Stomach (tissue), 19 donors: ENCODE data around the gene TRIM49C. TPM values are rescaled to one million over a fixed set of nuclear protein-coding genes. Genes with fewer than 3 reads are reported as not detected.
"Not testable (repeated sequence)": the region's sequence is repeated elsewhere in the genome, so short reads cannot be mapped to it uniquely, and the experiment has no call there.

Experiments
- DNase-seq, 2 donors: peaks; one replicate each; pipeline versions ENCODE4 v3.0.0 to v3.0.0-alpha.2; 2013 to 2019
- H3K27ac ChIP-seq, 5 donors: fragments of 200-600 bp in 4 of 5; sonication (generic) in 4 of 5; one replicate each; pipeline ENCODE4 v1.5.1; 2013 to 2019; ENCODE audit warnings: mild to moderate bottlenecking in 1 of 5, moderate library complexity in 1 of 5
- H3K27me3 ChIP-seq, 3 donors: fragments of 200-600 bp; sonication (generic); one replicate each; pipeline ENCODE4 v1.5.1; 2017 to 2019; ENCODE audit warnings: mixed run types in 1 of 3
- H3K36me3 ChIP-seq, 4 donors: fragments of 200-600 bp; sonication (generic); 1 replicate in 3 of 4; 2 replicates in 1 of 4; pipeline ENCODE4 v1.5.1; 2016 to 2019
- H3K4me1 ChIP-seq, 4 donors: fragments of 200-600 bp; sonication (generic); one replicate each; pipeline ENCODE4 v1.5.1; 2016 to 2019
- H3K4me3 ChIP-seq, 4 donors: fragments of 200-600 bp; sonication (generic) in 3 of 4; one replicate each; pipeline ENCODE4 v1.5.1; 2016 to 2019; ENCODE audit warnings: mild to moderate bottlenecking in 1 of 4
- H3K9me3 ChIP-seq, 4 donors: fragments of 200-600 bp; sonication (generic); one replicate each; pipeline ENCODE4 v1.5.1; 2016 to 2019
- WGBS, 5 donors: extraction: QIAGEN DNeasy Blood & Tissue Kit in 3 of 5; methylation state at CpG; one replicate each; pipeline versions ENCODE4 v1.1.5 to v1.1.7; 2013 to 2018; 5-methylcytosine and 5-hydroxymethylcytosine counted together
- intact Hi-C: fragments of 100-400 bp; cut with DNase I; formaldehyde crosslinking; loops from one replicate; pipeline ENCODE4 v1.15.1; 2023; ENCODE audit warnings: low total_unique reads
- long read RNA-seq, 10 donors: transcript quantifications; one replicate each; lab custom pipeline, GENCODE V29; 2026
- polyA plus RNA-seq, 3 donors: library from polyadenylated mRNA; stranded (reverse); fragments of 200-250 nt; gene quantifications; one replicate each; pipeline ENCODE4 v1.2.3, GENCODE V29; 2013
- small RNA-seq, 4 donors: library from RNA; depleted of rRNA; stranded (forward); fragments of <200 nt; gene quantifications; one replicate each; pipeline ENCODE3, GENCODE V24; 2016
- total RNA-seq, 5 donors: library from RNA; depleted of rRNA; stranded (reverse); fragments of >200 nt; gene quantifications; one replicate each; pipeline versions ENCODE4 v1.1.0 to v1.2.3, GENCODE V29; 2014 to 2016
- donor health status: healthy with polysubstance abuse.
- donor health status: Bipolar disorder and iron deficiency.
- donor health status: healthy.

Gene TRIM49C
- total RNA-seq, result not detected
- polyA plus RNA-seq, result not detected
- long read RNA-seq, donor 1, result 0 reads
- long read RNA-seq, donor 2, result 0 reads
- long read RNA-seq, donor 3, result 0 reads
- long read RNA-seq, donor 4, result 0 reads
- long read RNA-seq, donor 5, result 0 reads
- long read RNA-seq, donor 6, result 0 reads
- long read RNA-seq, donor 7, result 0 reads
- long read RNA-seq, donor 8, result 0 reads
- long read RNA-seq, donor 9, result 0 reads
- long read RNA-seq, donor 10, result 0 reads

GRCh38 chr11:90030806-90031205 lies at the start of gene TRIM49C:
Gene TRIM49C, plus strand, starts transcription at chr11:90031106. Its CDS starts 4,106 bp downstream, at chr11:90035212.
- H3K4me3 ChIP-seq, intact Hi-C loops, H3K4me1 ChIP-seq, H3K27me3 ChIP-seq, DNase-seq, H3K36me3 ChIP-seq, H3K27ac ChIP-seq, H3K9me3 ChIP-seq: not testable (repeated sequence)
- 83 to 93% (median 88%) methylated on average over 1 of the region's 2 CpGs for WGBS, 5 donors

- H3K4me1 ChIP-seq, H3K4me3 ChIP-seq, H3K27ac ChIP-seq, H3K36me3 ChIP-seq, DNase-seq, H3K27me3 ChIP-seq, H3K9me3 ChIP-seq, intact Hi-C loops: not testable (repeated sequence)
- 59 to 71% (median 69%) methylated on average over 2 of the region's 3 CpGs; no CpG with 5 or more reads in 2 of the 5 donors for WGBS, 5 donors
Observed at GRCh38 chr11:90024184-90024583, 6.7 kb upstream of the TRIM49C start.

- H3K36me3 ChIP-seq, result not testable (repeated sequence)
- 22 to 44% (median 37%) methylated on average over 3 to 16 of the region's 41 CpGs; no CpG with 5 or more reads in 1 of the 5 donors for WGBS, 5 donors
Observed at GRCh38 chr11:90051591-90052209, 20.8 kb downstream of the TRIM49C start.

GRCh38 chr11:90052311-90052710 lies 21.4 kb downstream of the TRIM49C start:
- H3K9me3 ChIP-seq, intact Hi-C loops, H3K4me3 ChIP-seq, H3K27ac ChIP-seq, DNase-seq, H3K4me1 ChIP-seq, H3K36me3 ChIP-seq: not testable (repeated sequence)
- H3K27me3 ChIP-seq, result peaks cover 0 to 12% (median 0%) of the 10 kb centered on the region in 3 donors
- whole genome bisulfite sequencing, 5 donors, result 0 to 20% (median 4%) methylated on average over 1 to 12 of the region's 33 CpGs

More at GRCh38 chr11:90051591-90052209, 20.8 kb downstream of the TRIM49C start:
- intact Hi-C loops, H3K9me3 ChIP-seq, H3K4me1 ChIP-seq, H3K27ac ChIP-seq, H3K4me3 ChIP-seq, DNase-seq: not testable (repeated sequence)
- H3K27me3 ChIP-seq, result peaks cover 0 to 12% (median 0%) of the 10 kb centered on the region in 3 donors

GRCh38 chr11:90053545-90053944 lies 22.6 kb downstream of the TRIM49C start:
- DNase-seq, intact Hi-C loops, H3K36me3 ChIP-seq: not testable (repeated sequence)

GRCh38 chr11:90085650-90086049 lies 54.7 kb downstream of the TRIM49C start, which contains the start of gene UBTFL1:
Gene UBTFL1, plus strand, starts transcription at chr11:90085950. Its CDS starts 0 bp downstream, at chr11:90085950.
- H3K27ac ChIP-seq, intact Hi-C loops, H3K4me3 ChIP-seq, H3K9me3 ChIP-seq, H3K36me3 ChIP-seq, H3K4me1 ChIP-seq, H3K27me3 ChIP-seq, DNase-seq: not testable (repeated sequence)
- WGBS, 5 donors, result 50 to 71% (median 65%) methylated on average over 1 to 2 of the region's 3 CpGs; no CpG with 5 or more reads in 1 of the 5 donors

More at GRCh38 chr11:90053545-90053944, 22.6 kb downstream of the TRIM49C start:
- not testable (repeated sequence) for H3K27ac ChIP-seq, H3K4me3 ChIP-seq, H3K9me3 ChIP-seq, H3K4me1 ChIP-seq
- WGBS, 5 donors, result 30 to 38% (median 33%) methylated on average over 5 to 13 of the region's 28 CpGs
- H3K27me3 ChIP-seq, result peaks cover 0 to 12% (median 0%) of the 10 kb centered on the region in 3 donors

GRCh38 chr11:90088731-90089130 lies 57.8 kb downstream of the TRIM49C start:
- H3K36me3 ChIP-seq, intact Hi-C loops, H3K27ac ChIP-seq, DNase-seq, H3K4me3 ChIP-seq, H3K27me3 ChIP-seq, H3K4me1 ChIP-seq, H3K9me3 ChIP-seq: not testable (repeated sequence)
- 16 to 68% (median 48%) methylated on average over 2 of the region's 2 CpGs for WGBS, 5 donors

Small RNA genes within 50 kb of the gene (small RNA-seq; reads per million reads assigned to genes)
- 0 reads per million in 4 donors for gene AP000827.1

Other genes with a start within 250 kb of the TRIM49C start
- gene TRIM49, start 222.5 kb upstream of the TRIM49C start, total RNA-seq, result not detected
- gene TRIM49, start 222.5 kb upstream of the TRIM49C start, polyA plus RNA-seq, result not detected
- not detected for gene TRIM64B, start 152.6 kb upstream of the TRIM49C start, total RNA-seq
- not detected for gene TRIM64B, start 152.6 kb upstream of the TRIM49C start, polyA plus RNA-seq
- gene TRIM49D1, start 108.9 kb upstream of the TRIM49C start, total RNA-seq, result not detected
- gene TRIM49D1, start 108.9 kb upstream of the TRIM49C start, polyA plus RNA-seq, result not detected
- not detected for gene TRIM49D2, start 107.0 kb upstream of the TRIM49C start, total RNA-seq
- not detected for gene TRIM49D2, start 107.0 kb upstream of the TRIM49C start, polyA plus RNA-seq
- gene TRIM64, start 65.1 kb upstream of the TRIM49C start, total RNA-seq, result not detected
- not detected for gene TRIM64, start 65.1 kb upstream of the TRIM49C start, polyA plus RNA-seq
- gene UBTFL1, start 54.8 kb downstream of the TRIM49C start, total RNA-seq, result not detected
- not detected for gene UBTFL1, start 54.8 kb downstream of the TRIM49C start, polyA plus RNA-seq
- 10 to 100 TPM in 1 of 5 donors, 1 to 10 TPM in 1, under 1 TPM in 1, not detected in 2; 0.89 to 15.8 (median 3.3) TPM for gene NAALAD2, start 103.6 kb downstream of the TRIM49C start, total RNA-seq
- under 1 TPM; 0.25 to 0.48 (median 0.46) TPM for gene NAALAD2, start 103.6 kb downstream of the TRIM49C start, polyA plus RNA-seq
- 100 to 1,000 TPM in 1 of 5 donors, 10 to 100 TPM in 4; 37.7 to 102 (median 52.9) TPM for gene CHORDC1, start 191.9 kb downstream of the TRIM49C start, total RNA-seq
- gene CHORDC1, start 191.9 kb downstream of the TRIM49C start, polyA plus RNA-seq, result 10 to 100 TPM; 14.4 to 25.4 (median 15.3) TPM